Bladder microvascular endothelial cell (primary cell): ENCODE measurements around the gene RCSD1. TPM values are rescaled to one million over a fixed set of nuclear protein-coding genes. Genes with fewer than 3 reads are reported as not detected.

Experiments
- total RNA-seq: library from RNA; depleted of rRNA; stranded (reverse); fragments of >200 nt; gene quantifications from 2 replicates; pipeline ENCODE4 v1.2.3, GENCODE V29; 2014

RCSD1 gene
- 1.9 and 22.5 TPM in 2 replicates for total RNA-seq

GRCh38 chr1:167629681-167630567, at the start of gene RCSD1:
RCSD1 (plus strand) TSS chr1:167630232; CDS start chr1:167630424, 192 bp downstream.

GRCh38 chr1:167721617-167722151, 91.7 kb downstream of the RCSD1 start, which contains the start of gene MPZL1:
MPZL1 (plus strand) TSS chr1:167721982; CDS start chr1:167722152, 170 bp downstream.

Other genes starting within 250 kb of the RCSD1 start
- gene CD247, start 111.7 kb upstream of the RCSD1 start, total RNA-seq: 0.06 TPM in 1 of 2 replicates, not detected in the other
- 20.4 and 46.4 TPM in 2 replicates for gene CREG1, start 76.5 kb upstream of the RCSD1 start, total RNA-seq
- gene MPZL1, start 91.8 kb downstream of the RCSD1 start, total RNA-seq: 67.7 and 121 TPM in 2 replicates